Panc1 (cell line): ENCODE results near the gene GSTM5. TPM values are rescaled to one million over a fixed set of nuclear protein-coding genes. Genes with fewer than 3 reads are reported as not detected.

ENCODE experiments used
- ATAC-seq: fragments of 200-7000 bp; cut with Tn5 transposase; 2 replicates; pipeline ENCODE4 v1.9.1; 2020; ENCODE audit warnings: mild to moderate bottlenecking, moderate library complexity
- BruUV-seq: library from RNA; stranded (reverse); fragments of 400-500 nt; replicated peaks from 2 replicates; lab custom pipeline; 2021; lab: Mats Ljungman, UMichigan
- CTCF ChIA-PET: fragments of 300-600 bp; sonication (Branson Sonifier 250); formaldehyde crosslinking; loops from one replicate; lab custom pipeline; 2022; ENCODE audit warnings: antibody characterized with exemption; lab: Charles Lee
- POLR2A ChIA-PET: fragments of 300-600 bp; sonication (Branson Sonifier 250); formaldehyde crosslinking; loops from one replicate; lab custom pipeline; 2022; ENCODE audit warnings: antibody characterized with exemption; lab: Charles Lee
- DNase-seq: peaks from one replicate; pipeline ENCODE4 v3.0.0-alpha.2; 2010; ENCODE audit warnings: low read depth, low spot score
- H3K27ac ChIP-seq: 2 replicates; pipeline ENCODE4 v1.5.1; 2011; ENCODE audit warnings: mild to moderate bottlenecking, low read length, inconsistent platforms
- H3K27me3 ChIP-seq: fragments of 200-500 bp; sonication (Bioruptor generic); 2 replicates; pipeline ENCODE4 v1.6.0; 2014; ENCODE audit warnings: low read length, inconsistent platforms; ENCODE audit not compliant: control insufficient read depth, insufficient read depth
- H3K36me3 ChIP-seq: fragments of 200-500 bp; sonication (Bioruptor generic); 2 replicates; pipeline ENCODE4 v1.5.1; 2014; ENCODE audit warnings: inconsistent platforms, mild to moderate bottlenecking, low read length, moderate library complexity; ENCODE audit not compliant: control insufficient read depth, insufficient read depth
- H3K4me1 ChIP-seq: 2 replicates; pipeline ENCODE4 v1.5.1; 2011; ENCODE audit warnings: inconsistent platforms, mild to moderate bottlenecking, low read length, moderate library complexity; ENCODE audit not compliant: control insufficient read depth, insufficient read depth
- H3K4me3 ChIP-seq, 2 experiments: 2 replicates each; pipeline ENCODE4 v1.5.1; 2011 to 2012; ENCODE audit warnings: low read depth in 2 of 2, low read length in 2 of 2, mild to moderate bottlenecking in 2 of 2, inconsistent platforms in 1 of 2, moderate library complexity in 1 of 2
- H3K9me3 ChIP-seq: fragments of 200-500 bp; sonication (Bioruptor generic); 2 replicates; pipeline ENCODE4 v1.5.1; 2014; ENCODE audit warnings: low read depth, mild to moderate bottlenecking, inconsistent platforms, low read length, moderate library complexity; ENCODE audit not compliant: control insufficient read depth, insufficient read depth
- POLR2AphosphoS5 ChIP-seq: IDR thresholded peaks from 2 replicates; pipeline ENCODE4 v1.6.1; 2012; ENCODE audit warnings: mild to moderate bottlenecking, low read depth, low read length, moderate library complexity
- SIN3A ChIP-seq: IDR thresholded peaks from 2 replicates; pipeline ENCODE4 v1.6.1; 2012; ENCODE audit warnings: low read depth, mild to moderate bottlenecking, low read length, moderate library complexity, borderline replicate concordance; ENCODE audit not compliant: insufficient read depth
- TCF7L2 ChIP-seq: IDR thresholded peaks from 2 replicates; pipeline ENCODE4 v1.6.1; 2011; ENCODE audit warnings: mild to moderate bottlenecking, low read depth, low read length, inconsistent platforms
- in situ Hi-C: cut with HindIII; loops from 2 replicates; pipeline ENCODE4 v1.10.0; 2016; ENCODE audit warnings: low sequenced_read_pairs, low pct_unique_long_range_greater_than_20kb
- intact Hi-C: fragments of 100-400 bp; cut with micrococcal nuclease; formaldehyde crosslinking; loops from one replicate; pipeline ENCODE4 v1.10.0; 2022; ENCODE audit not compliant: unreplicated experiment
- total RNA-seq: library from RNA; stranded (reverse); gene quantifications from one replicate; pipeline ENCODE4 v1.2.1, GENCODE V29; 2021; ENCODE audit not compliant: unreplicated experiment
- TF ChIP-seq, protein P1 (sequence below): fragments of 450-650 bp; IDR thresholded peaks from 2 replicates; pipeline ENCODE4 v1.5.1; 2017; ENCODE audit warnings: mild to moderate bottlenecking
- TF ChIP-seq, protein P2 (sequence below), 2 experiments: IDR thresholded peaks; 2 replicates each; pipeline ENCODE4 v1.6.1; 2011 to 2012; ENCODE audit warnings: low read depth in 2 of 2, control low read depth in 1 of 2, low read length in 1 of 2, mild to moderate bottlenecking in 1 of 2, moderate library complexity in 1 of 2; ENCODE audit not compliant: insufficient read depth in 1 of 2

The GSTM5 gene
- total RNA-seq, 1 experiment from 2014 or later: not detected

DNA sequence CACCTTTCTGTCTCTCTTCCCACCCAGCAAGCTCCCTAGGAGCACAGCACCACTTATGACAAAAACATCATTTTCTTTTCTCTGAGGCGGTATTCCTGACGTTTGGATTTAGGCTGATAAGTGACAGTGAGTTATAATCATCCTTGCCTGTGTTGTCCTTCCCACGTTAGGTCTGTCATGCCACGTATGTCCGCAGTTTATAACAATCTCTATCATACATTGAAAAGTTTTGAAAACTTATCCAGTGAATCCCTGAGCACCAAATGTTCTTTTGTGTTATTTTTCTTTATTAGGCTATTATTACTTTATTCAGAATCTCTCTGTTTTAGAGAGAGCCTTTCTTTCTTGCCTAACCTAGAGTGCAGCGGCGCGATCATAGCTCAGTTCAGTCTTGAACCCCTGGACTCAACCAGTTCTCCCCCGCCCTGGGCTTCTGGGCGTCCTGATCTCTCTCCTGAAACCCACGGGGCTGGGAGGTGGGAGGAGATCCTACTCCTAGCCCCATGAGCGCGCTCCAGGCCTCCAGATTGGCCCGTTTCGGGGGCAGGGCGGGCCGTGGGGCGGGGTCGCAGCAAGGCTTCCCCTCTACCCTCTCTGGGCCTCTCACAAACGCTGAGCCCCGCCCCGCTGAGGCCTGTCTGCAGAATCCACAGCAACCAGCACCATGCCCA lies 44.5 kb upstream of the GSTM5 start, which contains the start of gene GSTM2:
Gene GSTM2 (plus strand): TSS at position 606 of the 671 bp plus-strand sequence. CDS start 59 bp downstream, at position 665.
- ATAC-seq: peak; percentile 98
- H3K9me3 ChIP-seq: no peaks in the 10 kb centered on the region
- TF ChIP-seq, protein P1, sequence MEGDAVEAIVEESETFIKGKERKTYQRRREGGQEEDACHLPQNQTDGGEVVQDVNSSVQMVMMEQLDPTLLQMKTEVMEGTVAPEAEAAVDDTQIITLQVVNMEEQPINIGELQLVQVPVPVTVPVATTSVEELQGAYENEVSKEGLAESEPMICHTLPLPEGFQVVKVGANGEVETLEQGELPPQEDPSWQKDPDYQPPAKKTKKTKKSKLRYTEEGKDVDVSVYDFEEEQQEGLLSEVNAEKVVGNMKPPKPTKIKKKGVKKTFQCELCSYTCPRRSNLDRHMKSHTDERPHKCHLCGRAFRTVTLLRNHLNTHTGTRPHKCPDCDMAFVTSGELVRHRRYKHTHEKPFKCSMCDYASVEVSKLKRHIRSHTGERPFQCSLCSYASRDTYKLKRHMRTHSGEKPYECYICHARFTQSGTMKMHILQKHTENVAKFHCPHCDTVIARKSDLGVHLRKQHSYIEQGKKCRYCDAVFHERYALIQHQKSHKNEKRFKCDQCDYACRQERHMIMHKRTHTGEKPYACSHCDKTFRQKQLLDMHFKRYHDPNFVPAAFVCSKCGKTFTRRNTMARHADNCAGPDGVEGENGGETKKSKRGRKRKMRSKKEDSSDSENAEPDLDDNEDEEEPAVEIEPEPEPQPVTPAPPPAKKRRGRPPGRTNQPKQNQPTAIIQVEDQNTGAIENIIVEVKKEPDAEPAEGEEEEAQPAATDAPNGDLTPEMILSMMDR: no peak
- no peak for TF ChIP-seq POLR2AphosphoS5
- no peak for TF ChIP-seq SIN3A
- peak within 1 kb of the TSS; percentile 74 for H3K27ac ChIP-seq
- H3K36me3 ChIP-seq: no peaks in the 10 kb centered on the region; the same call in 1 of the 2 replicates
- ChIA-PET CTCF (no interaction called here), POLR2A (interaction anchor here (0.9 kb wide), 1 partner anchor 27 kb away, joined by 3 read pairs; no protein-coding TSS in a partner anchor)
- intact Hi-C loops: no loop called here
- no TSS peak for BruUV-seq
- DNase-seq: no peak
- no peaks in the 10 kb centered on the region for H3K27me3 ChIP-seq
- peak within 1 kb of the TSS; percentile 18 to 39 for H3K4me3 ChIP-seq
- in situ Hi-C loops: no loop called here
- no peaks in the 10 kb centered on the region for H3K4me1 ChIP-seq

DNA sequence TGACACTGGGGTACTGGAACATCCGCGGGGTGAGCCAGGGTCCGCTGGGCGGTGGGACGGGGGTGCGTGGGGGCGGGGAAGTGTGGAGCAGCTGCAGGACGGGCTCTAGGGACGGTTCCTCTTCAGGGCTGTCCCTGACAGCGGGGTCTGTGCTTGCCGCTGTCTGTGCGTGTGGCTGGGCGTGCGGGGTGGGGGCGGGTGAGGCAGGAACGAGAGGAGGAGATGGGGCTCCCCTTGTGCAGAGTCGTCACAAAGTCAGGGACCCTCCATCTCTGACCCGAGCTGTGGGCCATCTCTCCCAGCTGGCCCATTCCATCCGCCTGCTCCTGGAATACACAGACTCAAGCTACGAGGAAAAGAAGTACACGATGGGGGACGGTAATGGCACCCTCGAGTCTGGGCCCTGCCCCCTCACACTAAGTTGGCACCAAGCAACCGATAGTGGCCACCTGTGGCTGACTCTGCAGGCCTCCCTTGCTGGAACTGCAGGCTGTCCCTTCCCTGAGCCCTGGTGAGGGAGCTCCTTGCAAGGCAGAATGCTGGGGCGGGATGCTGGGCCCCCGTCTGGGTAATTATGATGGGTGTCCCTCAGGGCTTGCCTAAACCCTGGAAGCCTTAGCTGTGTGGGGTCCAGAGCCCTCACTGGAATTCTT lies 43.8 kb upstream of the GSTM5 start:
- Histone ChIP-seq H3K4me3 (peak overlapping the region; percentile 18 to 39), H3K27me3 (no peaks in the 10 kb centered on the region), H3K4me1 (no peaks in the 10 kb centered on the region), H3K27ac (no peak overlapping the region), H3K9me3 (no peaks in the 10 kb centered on the region), H3K36me3 (no peaks in the 10 kb centered on the region)
- CTCF ChIA-PET: no interaction called here
- ATAC-seq (peak; percentile 44), DNase-seq (no peak)
- no peak for TF ChIP-seq SIN3A
- TF ChIP-seq, protein P2, sequence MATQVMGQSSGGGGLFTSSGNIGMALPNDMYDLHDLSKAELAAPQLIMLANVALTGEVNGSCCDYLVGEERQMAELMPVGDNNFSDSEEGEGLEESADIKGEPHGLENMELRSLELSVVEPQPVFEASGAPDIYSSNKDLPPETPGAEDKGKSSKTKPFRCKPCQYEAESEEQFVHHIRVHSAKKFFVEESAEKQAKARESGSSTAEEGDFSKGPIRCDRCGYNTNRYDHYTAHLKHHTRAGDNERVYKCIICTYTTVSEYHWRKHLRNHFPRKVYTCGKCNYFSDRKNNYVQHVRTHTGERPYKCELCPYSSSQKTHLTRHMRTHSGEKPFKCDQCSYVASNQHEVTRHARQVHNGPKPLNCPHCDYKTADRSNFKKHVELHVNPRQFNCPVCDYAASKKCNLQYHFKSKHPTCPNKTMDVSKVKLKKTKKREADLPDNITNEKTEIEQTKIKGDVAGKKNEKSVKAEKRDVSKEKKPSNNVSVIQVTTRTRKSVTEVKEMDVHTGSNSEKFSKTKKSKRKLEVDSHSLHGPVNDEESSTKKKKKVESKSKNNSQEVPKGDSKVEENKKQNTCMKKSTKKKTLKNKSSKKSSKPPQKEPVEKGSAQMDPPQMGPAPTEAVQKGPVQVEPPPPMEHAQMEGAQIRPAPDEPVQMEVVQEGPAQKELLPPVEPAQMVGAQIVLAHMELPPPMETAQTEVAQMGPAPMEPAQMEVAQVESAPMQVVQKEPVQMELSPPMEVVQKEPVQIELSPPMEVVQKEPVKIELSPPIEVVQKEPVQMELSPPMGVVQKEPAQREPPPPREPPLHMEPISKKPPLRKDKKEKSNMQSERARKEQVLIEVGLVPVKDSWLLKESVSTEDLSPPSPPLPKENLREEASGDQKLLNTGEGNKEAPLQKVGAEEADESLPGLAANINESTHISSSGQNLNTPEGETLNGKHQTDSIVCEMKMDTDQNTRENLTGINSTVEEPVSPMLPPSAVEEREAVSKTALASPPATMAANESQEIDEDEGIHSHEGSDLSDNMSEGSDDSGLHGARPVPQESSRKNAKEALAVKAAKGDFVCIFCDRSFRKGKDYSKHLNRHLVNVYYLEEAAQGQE (IDR thresholded peaks at IDR 0.05; ENCODE audit: insufficient read depth in 1 of 2, low read depth in 2 of 2, low read length in 1 of 2): no peak
- TF ChIP-seq, protein P1: no peak
- no peak for TF ChIP-seq TCF7L2
- no peak for TF ChIP-seq POLR2AphosphoS5
- BruUV-seq: no TSS peak
- in situ Hi-C loops (no loop called here), intact Hi-C loops (no loop called here)
- POLR2A ChIA-PET: interaction anchor here (0.6 to 0.9 kb wide), 2 partner anchors 28 to 96 kb away, joined by 3 read pairs; no protein-coding TSS in a partner anchor
